Measurements from ENCODE around the gene KRT39. TPM values are rescaled to one million over a fixed set of nuclear protein-coding genes. Genes with fewer than 3 reads are reported as not detected.
"Not testable (repeated sequence)": the region's sequence is repeated elsewhere in the genome, so short reads cannot be mapped to it uniquely, and the experiment has no call there.

The KRT39 gene
- total RNA-seq, 2 donors from 2014 or later = not detected

DNA sequence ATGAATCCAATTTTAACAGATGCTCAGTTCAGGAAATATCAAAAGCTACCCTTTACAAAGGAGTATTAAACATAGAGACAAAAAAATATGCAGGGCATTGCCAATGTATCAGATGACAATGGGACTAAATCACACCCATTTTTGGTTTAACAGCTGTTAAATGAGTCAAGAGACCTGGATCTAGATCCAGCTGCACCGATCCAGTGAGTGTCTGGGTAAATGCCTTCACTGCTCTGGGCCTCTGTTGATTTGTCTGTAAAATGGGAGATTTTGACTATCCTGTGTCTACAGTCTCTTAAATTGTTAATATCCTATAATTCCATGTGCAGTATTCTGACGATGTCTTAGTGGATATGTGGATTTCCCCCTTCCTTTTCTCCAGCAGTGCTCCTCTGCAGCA, 45.7 kb downstream of the KRT39 start:
- ATAC-seq (replicated peaks in 1 of 2) (no peak), DNase-seq (no peak)
- H3K9me3 Mint-ChIP-seq = no peaks in the 10 kb centered on the region
- H3K4me1 Mint-ChIP-seq (ENCODE audit: low read depth) = peaks cover 15% of the 10 kb centered on the region
- H3K4me3 Mint-ChIP-seq = no peak overlapping the region
- H3K27me3 Mint-ChIP-seq (ENCODE audit: low read depth) = peaks cover 9% of the 10 kb centered on the region
- no peaks in the 10 kb centered on the region for H3K36me3 Mint-ChIP-seq (ENCODE audit: insufficient read depth in 2 of 2)
- no peak overlapping the region for H3K27ac Mint-ChIP-seq

DNA sequence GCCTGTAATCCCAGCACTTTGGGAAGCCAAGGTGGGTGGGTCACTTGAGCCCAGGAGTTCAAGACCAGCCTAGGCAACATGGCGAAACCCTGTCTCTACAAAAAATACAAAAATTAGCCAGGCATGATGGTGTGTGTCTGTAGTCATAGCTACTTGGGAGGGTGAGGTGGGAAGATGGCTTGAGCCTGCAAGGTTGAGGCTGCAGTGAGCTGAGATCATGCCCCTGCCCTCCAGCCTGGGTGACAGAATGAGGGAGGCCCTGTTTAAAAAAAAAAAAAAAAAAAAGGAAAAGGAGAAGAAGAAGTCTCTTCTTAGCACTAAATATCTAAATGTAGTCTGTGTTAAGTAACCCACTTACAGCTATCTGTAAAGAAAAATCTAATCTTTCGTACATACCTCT, 49.6 kb downstream of the KRT39 start:
- peaks cover 21% of the 10 kb centered on the region for H3K4me1 Mint-ChIP-seq (ENCODE audit: low read depth)
- not testable (repeated sequence) for H3K4me3 Mint-ChIP-seq; DNase-seq; H3K9me3 Mint-ChIP-seq; H3K36me3 Mint-ChIP-seq (ENCODE audit: insufficient read depth in 2 of 2); ATAC-seq (replicated peaks in 1 of 2); H3K27ac Mint-ChIP-seq
- peaks cover 15% of the 10 kb centered on the region for H3K27me3 Mint-ChIP-seq (ENCODE audit: low read depth)

DNA sequence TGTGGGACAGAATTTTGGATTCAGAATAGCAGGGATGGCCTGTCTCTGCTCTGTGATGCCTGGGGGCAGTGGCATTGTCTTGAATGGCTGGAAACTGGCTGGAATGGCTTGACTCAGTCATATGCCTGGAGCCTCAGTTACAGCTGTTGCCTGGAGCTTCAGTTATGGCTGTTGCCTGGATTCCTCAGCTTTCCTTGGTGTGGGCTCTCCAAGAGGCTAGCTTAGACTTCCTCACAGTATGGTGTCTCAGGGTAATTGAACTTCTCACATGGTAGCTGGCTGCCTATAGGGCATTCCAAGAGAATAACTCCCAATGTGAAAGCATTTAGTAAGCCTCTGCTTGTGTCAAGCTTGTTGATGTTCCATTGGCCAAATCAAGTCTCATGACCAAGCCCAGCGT, 50.4 kb downstream of the KRT39 start:
- Mint-ChIP-seq H3K36me3 (ENCODE audit: insufficient read depth in 2 of 2) (no peaks in the 10 kb centered on the region), H3K9me3 (no peaks in the 10 kb centered on the region), H3K4me1 (ENCODE audit: low read depth) (peaks cover 15% of the 10 kb centered on the region), H3K27me3 (ENCODE audit: low read depth) (peaks cover 15% of the 10 kb centered on the region), H3K27ac (no peak overlapping the region), H3K4me3 (no peak overlapping the region)
- no peak for DNase-seq
- no peak for ATAC-seq (replicated peaks in 1 of 2)

DNA sequence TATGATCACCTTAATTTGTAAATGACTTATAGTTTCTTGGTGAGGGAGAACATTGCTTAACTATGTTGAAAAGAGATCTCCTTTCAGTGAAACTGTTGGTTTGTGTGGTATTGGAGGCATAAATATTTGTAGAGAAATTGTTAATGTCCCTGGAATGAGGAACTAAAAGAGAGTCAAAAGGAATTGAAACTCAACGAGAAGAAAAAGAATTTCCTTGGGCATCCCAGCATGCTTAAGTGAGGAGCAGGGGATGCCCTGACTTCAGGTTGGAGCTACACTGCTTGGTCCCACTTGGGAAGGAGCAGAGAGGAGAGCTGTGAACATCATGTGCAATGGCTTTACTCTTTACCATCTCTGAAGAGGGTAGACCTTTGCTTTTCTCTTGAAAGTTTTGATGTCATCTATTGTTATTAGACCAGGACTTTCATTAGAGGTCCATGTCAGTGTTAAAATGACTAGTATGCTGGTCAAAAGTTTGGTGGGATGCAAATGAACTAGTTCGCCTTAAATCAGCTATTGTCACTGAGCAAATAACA, 51.0 kb downstream of the KRT39 start:
- ATAC-seq (replicated peaks in 1 of 2) = peak in 1 of 2 donors; percentile 16
- H3K4me1 Mint-ChIP-seq (ENCODE audit: low read depth) = peaks cover 11% of the 10 kb centered on the region

DNA sequence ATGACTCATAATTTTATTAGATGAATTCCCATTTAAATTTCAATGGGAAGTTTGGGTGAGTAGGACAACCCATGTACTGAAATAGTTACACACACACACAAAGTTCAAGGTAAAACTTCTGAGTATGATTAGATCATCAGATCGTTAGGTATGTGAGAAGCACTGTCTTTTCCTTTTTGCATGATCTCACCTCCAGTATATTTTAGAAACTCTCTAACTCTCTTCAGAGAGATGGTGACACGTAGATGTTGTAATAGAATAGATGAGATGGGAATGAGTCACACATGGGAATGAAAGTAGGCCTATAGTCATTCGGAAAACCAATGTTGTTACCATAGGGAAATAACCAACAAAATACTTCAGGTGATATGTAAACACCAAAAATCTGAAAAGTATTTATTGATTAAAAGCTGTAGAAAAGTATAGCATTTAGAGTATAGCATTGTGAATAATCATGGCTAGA, 51.5 kb downstream of the KRT39 start:
- peaks cover 11% of the 10 kb centered on the region for H3K4me1 Mint-ChIP-seq (ENCODE audit: low read depth)
- H3K27ac Mint-ChIP-seq = no peak overlapping the region
- DNase-seq (no peak), ATAC-seq (replicated peaks in 1 of 2) (peak; percentile 93 to 96)
- peaks cover 25% of the 10 kb centered on the region for H3K27me3 Mint-ChIP-seq (ENCODE audit: low read depth)
- H3K9me3 Mint-ChIP-seq = no peaks in the 10 kb centered on the region
- H3K4me3 Mint-ChIP-seq = no peak overlapping the region
- no peaks in the 10 kb centered on the region for H3K36me3 Mint-ChIP-seq (ENCODE audit: insufficient read depth in 2 of 2)

More for the DNA sequence above, 51.0 kb downstream of the KRT39 start:
- no peaks in the 10 kb centered on the region for H3K36me3 Mint-ChIP-seq (ENCODE audit: insufficient read depth in 2 of 2)
- H3K27me3 Mint-ChIP-seq (ENCODE audit: low read depth) = peaks cover 19% of the 10 kb centered on the region
- H3K27ac Mint-ChIP-seq = no peak overlapping the region
- DNase-seq = no peak
- no peaks in the 10 kb centered on the region for H3K9me3 Mint-ChIP-seq
- no peak overlapping the region for H3K4me3 Mint-ChIP-seq

DNA sequence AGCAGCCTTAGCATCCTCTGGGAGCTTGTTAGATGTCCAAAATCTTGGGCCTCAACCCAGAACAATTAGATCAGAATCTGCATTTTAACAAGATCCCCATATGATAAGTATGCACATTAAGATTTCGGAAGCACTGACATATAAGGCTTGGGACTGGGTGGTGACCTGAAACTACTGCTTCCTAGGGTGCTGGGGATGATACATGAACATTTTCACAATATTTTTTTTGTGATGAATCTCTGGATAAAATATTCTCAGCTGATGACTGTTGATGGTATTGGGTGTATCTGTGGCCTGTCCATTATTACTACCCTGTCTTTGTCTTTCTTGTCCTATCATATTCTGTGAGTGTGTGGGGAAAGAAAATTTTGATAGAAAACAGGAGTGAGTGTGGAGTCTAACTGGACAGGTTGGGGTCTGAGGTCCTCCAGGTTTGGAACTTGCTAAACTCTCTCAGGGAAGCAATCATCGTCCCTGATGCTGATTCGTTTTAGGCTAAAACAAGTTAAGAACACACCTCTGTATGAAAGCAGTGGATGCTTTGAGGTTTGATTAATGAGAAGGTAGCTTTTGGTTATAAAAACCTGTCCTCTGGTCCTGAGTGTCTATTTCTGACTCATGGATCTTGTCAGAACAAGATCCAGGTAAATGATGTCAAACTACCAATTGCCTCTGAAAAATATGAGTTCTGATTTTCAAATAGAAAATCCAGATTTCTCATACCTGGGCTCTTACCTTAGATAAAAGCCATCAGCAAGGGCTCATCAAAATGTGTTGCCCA, 52.5 kb downstream of the KRT39 start:
- Mint-ChIP-seq H3K36me3 (ENCODE audit: insufficient read depth in 2 of 2) (no peaks in the 10 kb centered on the region), H3K4me1 (ENCODE audit: low read depth) (peaks cover 11% of the 10 kb centered on the region), H3K9me3 (no peaks in the 10 kb centered on the region), H3K27me3 (ENCODE audit: low read depth) (peaks cover 25% of the 10 kb centered on the region), H3K27ac (no peak overlapping the region), H3K4me3 (no peak overlapping the region)
- no peak for DNase-seq
- ATAC-seq (replicated peaks in 1 of 2) = no peak

DNA sequence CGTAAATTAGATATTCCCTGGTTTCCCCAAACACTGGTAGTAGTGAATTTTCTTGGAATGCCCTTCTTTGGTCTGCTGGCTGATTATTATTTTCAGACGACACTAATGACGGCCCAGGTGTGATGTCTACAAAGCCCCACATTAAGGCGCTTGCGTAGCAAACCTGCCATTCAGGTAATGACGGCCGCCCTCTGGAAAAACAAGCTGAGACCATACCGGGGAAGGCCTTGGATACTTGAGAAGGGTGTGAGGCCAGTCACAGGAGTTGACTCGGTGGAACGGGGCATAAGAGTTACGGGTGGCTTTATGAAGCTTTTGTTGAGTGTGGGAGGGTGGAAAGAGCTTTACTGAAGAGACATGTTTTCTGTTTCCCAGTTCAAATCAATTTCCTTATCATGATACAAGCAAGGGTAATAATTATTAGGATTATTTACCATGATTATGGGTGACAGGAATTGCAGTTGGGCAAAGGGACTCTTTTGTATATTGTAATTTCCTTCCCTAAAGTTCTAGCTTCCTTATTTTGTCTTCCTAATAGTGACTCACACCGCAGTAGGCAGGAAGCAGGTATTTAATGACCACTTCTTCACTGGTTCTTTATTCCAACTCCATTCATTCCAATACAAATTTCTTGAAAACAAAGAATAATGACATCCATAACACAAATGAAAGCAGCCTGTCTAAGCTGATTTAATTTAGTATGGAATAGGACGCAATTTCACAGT, 54.1 kb downstream of the KRT39 start:
- Mint-ChIP-seq H3K4me1 (ENCODE audit: low read depth) (peaks cover 11% of the 10 kb centered on the region), H3K4me3 (no peak overlapping the region), H3K36me3 (ENCODE audit: insufficient read depth in 2 of 2) (no peaks in the 10 kb centered on the region), H3K9me3 (no peaks in the 10 kb centered on the region), H3K27me3 (ENCODE audit: low read depth) (peaks cover 35% of the 10 kb centered on the region), H3K27ac (no peak overlapping the region)
- DNase-seq (no peak), ATAC-seq (replicated peaks in 1 of 2) (no peak)

DNA sequence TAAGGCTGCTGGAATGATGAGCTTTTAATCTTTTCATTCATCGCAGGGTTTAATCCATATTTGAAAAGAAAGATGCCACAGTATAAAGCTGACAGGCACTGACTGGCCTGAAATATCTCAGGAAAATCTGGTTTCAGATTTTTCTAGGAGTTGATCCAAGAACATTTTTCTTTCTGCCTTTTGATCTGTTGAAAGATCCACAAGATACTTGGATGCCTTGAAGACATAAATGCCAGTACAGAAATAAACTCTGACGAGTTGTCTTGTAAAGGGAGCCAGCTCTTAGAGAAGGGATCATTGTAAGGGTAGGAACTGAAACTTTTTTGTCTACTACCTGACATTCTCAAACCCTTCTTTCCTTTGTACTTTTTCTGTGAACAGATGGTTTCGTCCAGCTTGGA, 56.3 kb downstream of the KRT39 start:
- H3K4me1 Mint-ChIP-seq (ENCODE audit: low read depth) = peaks cover 6% of the 10 kb centered on the region
- H3K27me3 Mint-ChIP-seq (ENCODE audit: low read depth) = peaks cover 56% of the 10 kb centered on the region
- no peaks in the 10 kb centered on the region for H3K36me3 Mint-ChIP-seq (ENCODE audit: insufficient read depth in 2 of 2)
- no peak for DNase-seq
- ATAC-seq (replicated peaks in 1 of 2) = no peak
- no peaks in the 10 kb centered on the region for H3K9me3 Mint-ChIP-seq
- H3K4me3 Mint-ChIP-seq = no peak overlapping the region
- no peak overlapping the region for H3K27ac Mint-ChIP-seq

DNA sequence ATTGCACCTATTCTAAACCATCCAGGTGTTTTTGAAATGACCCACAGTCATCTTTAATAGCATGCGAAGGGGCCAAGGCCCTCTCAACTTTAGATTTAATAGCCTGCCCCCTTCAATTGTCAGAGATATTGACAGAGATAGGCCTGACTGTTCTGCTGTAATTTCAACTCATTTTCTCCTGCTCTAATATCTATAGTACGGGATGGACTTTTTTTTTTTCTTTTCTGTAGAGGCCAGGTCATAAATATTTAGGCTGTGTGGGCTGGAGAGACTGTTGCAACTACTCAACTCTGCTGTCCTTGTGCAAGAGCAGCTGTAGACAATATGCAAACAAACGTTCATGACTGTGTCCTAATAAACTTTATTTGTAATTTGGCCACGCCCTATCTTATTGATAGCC, 57.0 kb downstream of the KRT39 start:
- Mint-ChIP-seq H3K27me3 (ENCODE audit: low read depth) (peaks cover 63% of the 10 kb centered on the region), H3K9me3 (no peaks in the 10 kb centered on the region), H3K27ac (no peak overlapping the region), H3K36me3 (ENCODE audit: insufficient read depth in 2 of 2) (no peaks in the 10 kb centered on the region), H3K4me3 (no peak overlapping the region), H3K4me1 (ENCODE audit: low read depth) (no peaks in the 10 kb centered on the region)
- DNase-seq (no peak), ATAC-seq (replicated peaks in 1 of 2) (peak in 1 of 2 donors; percentile 9)

DNA sequence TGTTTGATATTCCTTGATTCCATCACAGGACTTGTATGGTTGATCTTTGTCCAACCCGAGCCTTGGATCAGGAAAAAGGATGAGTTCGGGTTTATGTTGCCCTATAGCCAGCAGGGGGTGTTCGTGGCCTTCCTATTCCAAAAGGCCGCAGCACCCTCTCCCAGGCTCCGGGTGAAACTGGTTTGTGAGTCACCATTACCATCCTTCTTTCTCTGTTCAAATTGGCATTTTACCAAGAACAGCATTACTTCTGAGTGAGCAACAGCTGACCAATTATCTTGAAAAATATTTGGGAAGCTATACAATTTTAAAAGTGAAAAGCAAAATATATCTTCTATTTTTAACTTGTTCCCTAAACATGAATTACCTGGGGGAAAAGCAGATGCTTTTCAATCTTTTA, 57.4 kb downstream of the KRT39 start:
- Mint-ChIP-seq H3K27me3 (ENCODE audit: low read depth) (peaks cover 67% of the 10 kb centered on the region), H3K36me3 (ENCODE audit: insufficient read depth in 2 of 2) (no peaks in the 10 kb centered on the region), H3K27ac (no peak overlapping the region), H3K4me3 (no peak overlapping the region), H3K4me1 (ENCODE audit: low read depth) (no peaks in the 10 kb centered on the region), H3K9me3 (no peaks in the 10 kb centered on the region)
- DNase-seq (peak; percentile 57 to 72), ATAC-seq (replicated peaks in 1 of 2) (peak; percentile 83 to 89)

Other genes starting within 250 kb of the KRT39 start
- gene KRT25, start 211.6 kb downstream of the KRT39 start, total RNA-seq = not detected
- not detected for gene KRT26, start 194.7 kb downstream of the KRT39 start, total RNA-seq
- not detected for gene KRT27, start 184.4 kb downstream of the KRT39 start, total RNA-seq
- gene KRT28, start 167.0 kb downstream of the KRT39 start, total RNA-seq = not detected
- 10 to 100 TPM; 59.1 to 59.3 TPM for gene KRT10, start 144.3 kb downstream of the KRT39 start, total RNA-seq
- not detected for gene KRT12, start 99.7 kb downstream of the KRT39 start, total RNA-seq
- gene KRT20, start 81.7 kb downstream of the KRT39 start, total RNA-seq = not detected
- gene KRT23, start 29.3 kb downstream of the KRT39 start, total RNA-seq = not detected
- not detected for gene KRT40, start 17.4 kb upstream of the KRT39 start, total RNA-seq
- not detected for gene KRTAP3-3, start 27.2 kb upstream of the KRT39 start, total RNA-seq
- not detected for gene KRTAP3-2, start 33.0 kb upstream of the KRT39 start, total RNA-seq
- gene KRTAP3-1, start 42.2 kb upstream of the KRT39 start, total RNA-seq = not detected
- gene KRTAP1-5, start 60.3 kb upstream of the KRT39 start, total RNA-seq = not detected
- gene KRTAP1-4, start 63.2 kb upstream of the KRT39 start, total RNA-seq = not detected
- gene KRTAP1-3, start 67.9 kb upstream of the KRT39 start, total RNA-seq = not detected
- gene KRTAP1-1, start 74.5 kb upstream of the KRT39 start, total RNA-seq = not detected
- not detected for gene KRTAP2-1, start 80.4 kb upstream of the KRT39 start, total RNA-seq
- gene KRTAP2-2, start 88.3 kb upstream of the KRT39 start, total RNA-seq = not detected
- gene KRTAP2-3, start 93.2 kb upstream of the KRT39 start, total RNA-seq = not detected
- not detected for gene KRTAP2-4, start 98.9 kb upstream of the KRT39 start, total RNA-seq
- not detected for gene KRTAP4-7, start 117.2 kb upstream of the KRT39 start, total RNA-seq
- gene KRTAP4-8, start 131.2 kb upstream of the KRT39 start, total RNA-seq = not detected
- not detected for gene KRTAP4-16, start 135.3 kb upstream of the KRT39 start, total RNA-seq
- gene KRTAP4-9, start 138.4 kb upstream of the KRT39 start, total RNA-seq = not detected
- gene KRTAP4-11, start 151.4 kb upstream of the KRT39 start, total RNA-seq = not detected
- not detected for gene KRTAP4-12, start 157.2 kb upstream of the KRT39 start, total RNA-seq
- not detected for gene KRTAP4-6, start 173.6 kb upstream of the KRT39 start, total RNA-seq
- gene KRTAP4-5, start 182.9 kb upstream of the KRT39 start, total RNA-seq = not detected
- gene KRTAP4-4, start 193.8 kb upstream of the KRT39 start, total RNA-seq = not detected
- not detected for gene KRTAP4-3, start 201.3 kb upstream of the KRT39 start, total RNA-seq
- gene KRTAP4-2, start 211.3 kb upstream of the KRT39 start, total RNA-seq = not detected
- not detected for gene KRTAP4-1, start 218.0 kb upstream of the KRT39 start, total RNA-seq
- not detected for gene KRTAP9-1, start 222.9 kb upstream of the KRT39 start, total RNA-seq

Measured in activated T-cell treated with anti-CD3 and anti-CD28 coated beads, Interleukin-2, amount 50 U/mL, for 72 hours (primary cell).